ENCODE measurements around the gene STXBP5. TPM values are rescaled to one million over a fixed set of nuclear protein-coding genes. Genes with fewer than 3 reads are reported as not detected.

STXBP5 gene
- total RNA-seq, 3 donors from 2014 or later, result 42.0 to 71.1 (median 47.8) TPM

GRCh38 chr6:147158881-147159280 lies 45.3 kb upstream of the STXBP5 start:
- Histone ChIP-seq H3K36me3 (ENCODE audit: low read depth) (peaks cover 3% of the 10 kb centered on the region), H3K4me1 (ENCODE audit: low read depth) (no peaks in the 10 kb centered on the region), H3K9me3 (no peaks in the 10 kb centered on the region), H3K4me3 (no peak overlapping the region)
- intact Hi-C loops (cut with DNase I, micrococcal nuclease), result no loop called here
- TF ChIP-seq CTCF (IDR thresholded peaks at IDR 0.05), result no peak
- DNase-seq (no peak), ATAC-seq (no peak)

GRCh38 chr6:147159536-147160374 lies 44.5 kb upstream of the STXBP5 start:
- ATAC-seq (no peak), DNase-seq (no peak)
- Histone ChIP-seq H3K4me1 (ENCODE audit: low read depth) (no peaks in the 10 kb centered on the region), H3K4me3 (no peak overlapping the region), H3K36me3 (ENCODE audit: low read depth) (peaks cover 3% of the 10 kb centered on the region), H3K9me3 (no peaks in the 10 kb centered on the region)
- intact Hi-C loops (cut with DNase I, micrococcal nuclease), result no loop called here
- no peak for TF ChIP-seq CTCF (IDR thresholded peaks at IDR 0.05)

GRCh38 chr6:147160593-147160992 lies 43.6 kb upstream of the STXBP5 start:
- no peak for DNase-seq
- intact Hi-C loops (cut with DNase I, micrococcal nuclease), result no loop called here
- H3K36me3 ChIP-seq (ENCODE audit: low read depth), result peaks cover 3% of the 10 kb centered on the region
- H3K9me3 ChIP-seq, result no peaks in the 10 kb centered on the region
- no peak overlapping the region for H3K4me3 ChIP-seq
- no peak for TF ChIP-seq CTCF (IDR thresholded peaks at IDR 0.05)
- no peaks in the 10 kb centered on the region for H3K4me1 ChIP-seq (ENCODE audit: low read depth)
- no peak for ATAC-seq

GRCh38 chr6:147161253-147161973 lies 42.8 kb upstream of the STXBP5 start:
- no peak for TF ChIP-seq CTCF (IDR thresholded peaks at IDR 0.05)
- ATAC-seq (no peak), DNase-seq (no peak)
- peaks cover 3% of the 10 kb centered on the region for H3K36me3 ChIP-seq (ENCODE audit: low read depth)
- intact Hi-C loops (cut with DNase I, micrococcal nuclease), result no loop called here
- H3K4me1 ChIP-seq (ENCODE audit: low read depth), result no peaks in the 10 kb centered on the region
- H3K4me3 ChIP-seq, result no peak overlapping the region
- H3K9me3 ChIP-seq, result no peaks in the 10 kb centered on the region

- peak in 1 of 3 donors; percentile 42 for DNase-seq
- TF ChIP-seq CTCF (IDR thresholded peaks at IDR 0.05), result no peak
- H3K36me3 ChIP-seq (ENCODE audit: low read depth), result peaks cover 3% of the 10 kb centered on the region
- H3K4me3 ChIP-seq, result no peak overlapping the region
- no peaks in the 10 kb centered on the region for H3K4me1 ChIP-seq (ENCODE audit: low read depth)
- H3K9me3 ChIP-seq, result no peaks in the 10 kb centered on the region
- peak; percentile 98 for ATAC-seq
- intact Hi-C loops (cut with DNase I, micrococcal nuclease), result no loop called here
These were observed 42.2 kb upstream of the STXBP5 start for GRCh38 chr6:147161974-147162495.

Measured in mucosa of descending colon (tissue), 3 donors.